ENCODE results near the gene MGAT5. TPM values are rescaled to one million over a fixed set of nuclear protein-coding genes. Genes with fewer than 3 reads are reported as not detected.
A peak's percentile ranks its signal among the peaks of the same experiment; 100 is the strongest.

MGAT5 gene
- polyA plus RNA-seq, 3 donors from 2014 or later: 2.2 to 7.3 (median 4.0) TPM

DNA sequence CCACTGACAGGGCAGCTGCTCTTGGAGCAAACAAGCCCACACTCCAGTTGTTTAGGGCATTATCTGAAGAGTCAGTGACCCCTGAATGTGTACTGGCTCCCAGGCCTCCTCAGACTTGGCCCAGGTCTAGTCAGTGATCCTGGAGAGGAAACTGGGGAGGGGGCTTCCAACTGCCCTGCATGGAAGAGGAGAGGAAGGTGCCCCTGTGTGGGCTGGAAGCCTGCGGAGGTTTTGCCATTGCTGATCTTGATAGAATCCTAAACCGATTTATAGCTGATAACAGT lies 197.4 kb downstream of the MGAT5 start:
- Mint-ChIP-seq H3K4me1 (peaks cover 0 to 1% of the 10 kb centered on the region in 2 donors), H3K27ac (peak overlapping the region in 1 of 6 donors; percentile 31), H3K4me3 (no peak overlapping the region), H3K36me3 (peaks cover 0 to 9% (median 0%) of the 10 kb centered on the region in 3 donors), H3K9me3 (no peaks in the 10 kb centered on the region), H3K27me3 (ENCODE audit: low read depth in 3 of 3) (peaks cover 0 to 2% (median 0%) of the 10 kb centered on the region in 3 donors)
- DNase-seq: no peak

GRCh38 chr2:134452042-134452733 lies 198.3 kb downstream of the MGAT5 start:
- no peaks in the 10 kb centered on the region for H3K9me3 Mint-ChIP-seq
- H3K27ac Mint-ChIP-seq: no peak overlapping the region
- H3K4me1 Mint-ChIP-seq: peaks cover 0 to 1% of the 10 kb centered on the region in 2 donors
- H3K27me3 Mint-ChIP-seq (ENCODE audit: low read depth in 3 of 3): no peaks in the 10 kb centered on the region
- no peak overlapping the region for H3K4me3 Mint-ChIP-seq
- peaks cover 0 to 6% (median 0%) of the 10 kb centered on the region in 3 donors for H3K36me3 Mint-ChIP-seq
- DNase-seq: no peak

DNA sequence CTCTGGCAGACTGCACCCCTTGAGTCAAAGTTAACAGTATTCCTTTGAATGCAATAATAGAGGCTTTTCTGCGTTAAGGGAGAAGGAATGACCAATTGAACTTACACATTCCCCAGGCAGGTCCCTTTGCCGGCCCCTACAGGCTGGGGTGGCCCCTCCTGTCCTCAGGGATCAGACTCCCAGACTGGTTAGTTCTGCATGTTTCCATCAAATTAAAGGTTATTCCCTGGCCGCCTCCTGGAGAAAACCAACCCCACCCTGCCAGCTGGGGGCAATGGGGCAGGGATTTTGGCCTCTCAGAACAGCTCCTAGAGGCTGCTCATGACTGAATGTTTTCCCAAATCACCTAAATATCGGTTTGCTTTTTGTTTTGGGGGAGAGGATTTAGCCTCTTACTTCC lies 199.6 kb downstream of the MGAT5 start:
- peaks cover 0 to 2% (median 0%) of the 10 kb centered on the region in 3 donors for H3K27me3 Mint-ChIP-seq (ENCODE audit: low read depth in 3 of 3)
- peaks cover 0 to 1% of the 10 kb centered on the region in 2 donors for H3K4me1 Mint-ChIP-seq
- no peak overlapping the region for H3K27ac Mint-ChIP-seq
- H3K9me3 Mint-ChIP-seq: no peaks in the 10 kb centered on the region
- DNase-seq: no peak
- H3K36me3 Mint-ChIP-seq: peaks cover 0 to 6% (median 0%) of the 10 kb centered on the region in 3 donors
- no peak overlapping the region for H3K4me3 Mint-ChIP-seq

DNA sequence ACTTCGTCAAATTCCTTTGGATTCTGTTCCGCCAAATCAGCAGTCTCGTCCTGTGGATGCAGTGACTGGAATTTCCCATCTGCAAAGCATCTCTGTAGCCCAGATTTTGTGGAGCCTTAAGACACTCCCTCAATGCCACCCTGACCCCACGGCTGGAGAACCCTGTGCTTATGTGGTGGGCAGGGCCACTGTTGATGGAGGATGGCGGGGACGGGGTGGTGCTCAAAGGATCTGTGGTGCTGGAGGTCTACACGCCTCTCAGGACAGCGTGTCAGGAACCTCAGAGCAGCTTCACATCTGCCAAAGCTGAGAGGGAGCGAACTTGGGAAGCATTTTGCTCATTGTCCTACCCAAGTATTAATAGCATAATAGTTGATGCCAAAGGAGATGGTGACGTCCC lies 200.1 kb downstream of the MGAT5 start:
- Mint-ChIP-seq H3K9me3 (no peaks in the 10 kb centered on the region), H3K4me1 (peaks cover 0 to 1% of the 10 kb centered on the region in 2 donors), H3K4me3 (no peak overlapping the region), H3K27ac (no peak overlapping the region), H3K27me3 (ENCODE audit: low read depth in 3 of 3) (peaks cover 0 to 2% (median 0%) of the 10 kb centered on the region in 3 donors), H3K36me3 (peaks cover 0 to 6% (median 0%) of the 10 kb centered on the region in 3 donors)
- no peak for DNase-seq

DNA sequence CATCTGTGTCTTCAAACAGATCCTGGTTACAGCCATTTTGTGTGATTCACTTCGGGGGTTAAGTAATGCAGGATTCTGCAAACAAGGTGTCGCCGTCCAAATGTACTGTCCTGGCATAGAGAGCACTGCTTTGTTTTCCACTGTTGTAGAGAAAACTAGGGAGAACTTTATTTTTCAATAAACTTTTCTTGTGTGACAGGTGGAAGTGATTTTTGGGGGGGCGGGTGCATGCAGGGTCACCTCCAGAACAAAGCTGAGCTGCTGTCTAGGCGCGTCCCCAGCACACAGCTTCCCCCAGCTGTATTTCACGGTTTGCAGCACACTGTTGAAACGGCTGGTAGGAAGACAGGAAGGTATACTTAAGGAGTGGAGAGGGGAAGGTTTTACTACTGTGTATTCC lies 200.6 kb downstream of the MGAT5 start:
- Mint-ChIP-seq H3K27ac (peak overlapping the region in 1 of 6 donors; percentile 80), H3K9me3 (no peaks in the 10 kb centered on the region), H3K4me1 (peaks cover 0 to 1% of the 10 kb centered on the region in 2 donors), H3K36me3 (peaks cover 0 to 4% (median 0%) of the 10 kb centered on the region in 3 donors), H3K4me3 (no peak overlapping the region), H3K27me3 (ENCODE audit: low read depth in 3 of 3) (peaks cover 0 to 2% (median 0%) of the 10 kb centered on the region in 3 donors)
- no peak for DNase-seq

GRCh38 chr2:134454931-134455330 lies 201.1 kb downstream of the MGAT5 start:
- H3K4me3 Mint-ChIP-seq: no peak overlapping the region
- no peaks in the 10 kb centered on the region for H3K9me3 Mint-ChIP-seq
- H3K27me3 Mint-ChIP-seq (ENCODE audit: low read depth in 3 of 3): peaks cover 0 to 2% (median 0%) of the 10 kb centered on the region in 3 donors
- peaks cover 0 to 1% of the 10 kb centered on the region in 2 donors for H3K4me1 Mint-ChIP-seq
- H3K36me3 Mint-ChIP-seq: peaks cover 0 to 3% (median 0%) of the 10 kb centered on the region in 3 donors
- no peak for DNase-seq
- H3K27ac Mint-ChIP-seq: no peak overlapping the region

DNA sequence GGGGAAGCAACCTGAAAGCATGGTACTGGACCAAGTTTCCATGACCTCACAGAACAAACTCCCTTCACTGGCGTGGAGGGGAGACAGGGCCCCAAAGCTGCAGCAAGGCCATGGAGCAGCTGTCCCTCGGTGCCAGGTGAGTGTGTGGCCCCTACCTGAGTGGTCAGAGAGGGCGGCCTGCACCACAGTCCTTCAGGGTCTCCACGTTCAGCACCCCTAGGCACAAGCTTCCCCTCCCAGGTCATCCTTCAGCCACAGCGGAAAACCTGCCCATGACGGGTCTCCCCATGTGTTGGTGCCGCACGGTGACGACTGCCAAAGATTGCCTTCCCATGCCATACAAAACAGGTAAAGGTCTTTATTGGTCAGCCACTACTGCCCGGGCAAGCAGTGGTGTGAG lies 201.6 kb downstream of the MGAT5 start:
- peaks cover 0 to 3% (median 0%) of the 10 kb centered on the region in 3 donors for H3K36me3 Mint-ChIP-seq
- peaks cover 0 to 2% (median 1%) of the 10 kb centered on the region in 3 donors for H3K27me3 Mint-ChIP-seq (ENCODE audit: low read depth in 3 of 3)
- no peak overlapping the region for H3K4me3 Mint-ChIP-seq
- H3K4me1 Mint-ChIP-seq: peaks cover 0 to 1% of the 10 kb centered on the region in 2 donors
- DNase-seq: no peak
- no peaks in the 10 kb centered on the region for H3K9me3 Mint-ChIP-seq
- no peak overlapping the region for H3K27ac Mint-ChIP-seq

DNA sequence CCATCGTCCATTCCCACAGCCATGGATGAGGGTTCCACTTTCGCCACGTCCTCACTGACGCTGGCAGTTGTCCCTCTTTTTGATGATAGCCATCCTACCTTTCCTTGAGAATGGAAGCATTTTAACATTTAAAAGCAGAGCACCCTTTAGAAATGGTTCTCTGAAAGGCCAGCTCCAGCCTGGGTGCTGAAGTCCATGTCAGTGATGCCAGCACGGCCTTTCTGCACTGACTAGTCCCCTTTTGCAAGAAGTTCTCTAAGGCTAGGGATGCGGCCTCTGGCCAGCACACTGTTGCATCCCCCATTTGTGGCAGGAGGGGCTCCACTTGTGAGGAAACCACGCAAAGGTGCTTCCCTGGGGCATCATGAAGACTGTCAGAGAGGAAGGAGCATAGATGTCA lies 203.5 kb downstream of the MGAT5 start:
- H3K27me3 Mint-ChIP-seq (ENCODE audit: low read depth in 3 of 3): peaks cover under 1 to 4% (median 1%) of the 10 kb centered on the region in 3 donors
- H3K4me3 Mint-ChIP-seq: no peak overlapping the region
- no peak overlapping the region for H3K27ac Mint-ChIP-seq
- DNase-seq: no peak
- peaks cover 0 to 3% (median 0%) of the 10 kb centered on the region in 3 donors for H3K36me3 Mint-ChIP-seq
- no peaks in the 10 kb centered on the region for H3K4me1 Mint-ChIP-seq
- no peaks in the 10 kb centered on the region for H3K9me3 Mint-ChIP-seq

DNA sequence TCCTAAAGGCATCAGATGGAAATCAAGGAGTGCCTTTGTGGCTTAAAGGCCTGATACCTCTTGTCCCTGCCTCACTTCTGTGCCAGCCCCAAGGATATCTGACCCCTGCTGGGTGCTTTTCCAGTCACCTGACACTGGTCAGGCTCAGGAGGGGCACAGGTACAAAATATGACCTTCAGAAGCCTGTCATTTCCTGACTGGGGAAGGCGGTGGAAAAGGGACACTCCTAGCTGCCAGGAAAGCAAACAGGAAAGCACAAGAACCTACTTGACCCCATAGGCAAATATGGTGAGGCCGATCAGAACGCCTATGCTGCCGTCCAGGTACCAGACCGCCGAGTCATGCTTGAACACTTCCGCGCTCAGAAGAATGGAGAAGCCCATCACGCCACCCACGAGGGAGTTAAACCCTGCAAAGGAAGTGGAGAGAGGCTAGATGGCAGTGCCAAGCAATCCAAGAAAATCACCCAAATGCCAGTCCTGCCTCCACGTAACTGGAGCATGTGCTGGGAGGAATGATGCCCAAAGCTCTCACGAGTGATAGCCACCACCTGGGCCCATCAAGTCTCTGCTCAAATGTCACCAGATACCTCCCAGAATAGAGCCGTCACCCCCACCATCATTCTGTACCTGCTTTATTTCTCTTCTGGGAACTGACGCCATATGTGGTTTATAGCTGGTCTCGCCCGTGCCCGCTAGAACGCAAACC lies 204.0 kb downstream of the MGAT5 start:
- no peak overlapping the region for H3K27ac Mint-ChIP-seq
- no peaks in the 10 kb centered on the region for H3K9me3 Mint-ChIP-seq
- H3K27me3 Mint-ChIP-seq (ENCODE audit: low read depth in 3 of 3): peaks cover 1 to 4% (median 1%) of the 10 kb centered on the region in 3 donors
- H3K36me3 Mint-ChIP-seq: peaks cover 0 to 3% (median 0%) of the 10 kb centered on the region in 3 donors
- H3K4me3 Mint-ChIP-seq: no peak overlapping the region
- H3K4me1 Mint-ChIP-seq: no peaks in the 10 kb centered on the region
- no peak for DNase-seq

DNA sequence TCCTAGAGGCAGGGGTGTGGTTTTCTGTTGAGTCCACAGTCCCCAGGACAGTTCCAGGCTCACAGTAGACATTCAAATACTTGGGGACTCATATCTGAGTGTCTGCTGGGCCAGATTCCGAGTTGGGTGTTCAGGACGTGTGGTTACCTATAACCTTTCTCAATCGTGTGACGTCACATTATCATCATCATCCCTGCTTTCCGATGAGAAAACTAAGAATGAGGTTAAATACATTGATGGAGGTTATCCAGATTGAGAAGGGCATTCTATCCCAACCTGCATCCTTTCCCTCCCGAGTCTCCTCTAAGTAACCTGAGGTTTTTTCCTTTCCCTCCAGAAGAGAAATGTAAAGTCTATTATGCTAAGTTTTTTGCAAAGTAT lies 204.6 kb downstream of the MGAT5 start:
- H3K27ac Mint-ChIP-seq: no peak overlapping the region
- H3K9me3 Mint-ChIP-seq: no peaks in the 10 kb centered on the region
- H3K36me3 Mint-ChIP-seq: peaks cover 0 to 3% (median 0%) of the 10 kb centered on the region in 3 donors
- H3K27me3 Mint-ChIP-seq (ENCODE audit: low read depth in 3 of 3): peaks cover 1 to 4% (median 1%) of the 10 kb centered on the region in 3 donors
- H3K4me3 Mint-ChIP-seq: no peak overlapping the region
- no peak for DNase-seq
- H3K4me1 Mint-ChIP-seq: no peaks in the 10 kb centered on the region

GRCh38 chr2:134458950-134459349 lies 205.1 kb downstream of the MGAT5 start:
- H3K4me1 Mint-ChIP-seq: no peaks in the 10 kb centered on the region
- no peak for DNase-seq
- no peak overlapping the region for H3K27ac Mint-ChIP-seq
- no peaks in the 10 kb centered on the region for H3K9me3 Mint-ChIP-seq
- peaks cover 0 to 3% (median 0%) of the 10 kb centered on the region in 3 donors for H3K36me3 Mint-ChIP-seq
- peaks cover 1 to 4% (median 1%) of the 10 kb centered on the region in 3 donors for H3K27me3 Mint-ChIP-seq (ENCODE audit: low read depth in 3 of 3)
- H3K4me3 Mint-ChIP-seq: no peak overlapping the region

- no peaks in the 10 kb centered on the region for H3K9me3 Mint-ChIP-seq
- H3K27me3 Mint-ChIP-seq (ENCODE audit: low read depth in 3 of 3): peaks cover 1 to 4% (median 1%) of the 10 kb centered on the region in 3 donors
- peak overlapping the region in 1 of 6 donors; percentile 19 for H3K27ac Mint-ChIP-seq
- no peaks in the 10 kb centered on the region for H3K4me1 Mint-ChIP-seq
- no peak for DNase-seq
- no peak overlapping the region for H3K4me3 Mint-ChIP-seq
- peaks cover 0 to 3% (median 0%) of the 10 kb centered on the region in 3 donors for H3K36me3 Mint-ChIP-seq
These were observed 206.0 kb downstream of the MGAT5 start for GRCh38 chr2:134459706-134460406.

DNA sequence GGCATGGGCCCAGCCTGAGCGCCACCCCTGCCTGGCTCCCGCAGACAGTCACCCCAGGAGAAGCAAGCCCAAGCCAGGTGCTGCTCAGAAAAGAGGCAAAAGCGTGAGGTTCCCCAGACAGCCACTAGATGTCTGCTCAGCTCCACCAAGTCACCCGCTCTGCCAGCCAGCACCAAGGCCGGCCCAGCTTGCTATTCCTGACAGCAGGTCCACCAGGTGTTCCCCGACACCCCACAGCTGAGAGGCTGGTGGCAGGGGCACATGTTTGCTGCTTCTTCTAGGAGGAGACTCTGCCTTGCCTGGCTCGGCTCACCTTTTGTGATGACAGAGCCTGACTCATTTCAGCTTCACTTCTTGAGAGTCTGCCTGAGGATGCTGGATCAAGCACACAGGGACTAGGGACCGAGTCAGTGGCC lies 206.7 kb downstream of the MGAT5 start:
- H3K9me3 Mint-ChIP-seq: no peaks in the 10 kb centered on the region
- H3K36me3 Mint-ChIP-seq: peaks cover 0 to 3% (median 0%) of the 10 kb centered on the region in 3 donors
- H3K27me3 Mint-ChIP-seq (ENCODE audit: low read depth in 3 of 3): peaks cover 1 to 4% (median 1%) of the 10 kb centered on the region in 3 donors
- H3K27ac Mint-ChIP-seq: no peak overlapping the region
- H3K4me3 Mint-ChIP-seq: no peak overlapping the region
- H3K4me1 Mint-ChIP-seq: no peaks in the 10 kb centered on the region
- DNase-seq: peak in 2 of 3 donors; percentile 16 to 24

DNA sequence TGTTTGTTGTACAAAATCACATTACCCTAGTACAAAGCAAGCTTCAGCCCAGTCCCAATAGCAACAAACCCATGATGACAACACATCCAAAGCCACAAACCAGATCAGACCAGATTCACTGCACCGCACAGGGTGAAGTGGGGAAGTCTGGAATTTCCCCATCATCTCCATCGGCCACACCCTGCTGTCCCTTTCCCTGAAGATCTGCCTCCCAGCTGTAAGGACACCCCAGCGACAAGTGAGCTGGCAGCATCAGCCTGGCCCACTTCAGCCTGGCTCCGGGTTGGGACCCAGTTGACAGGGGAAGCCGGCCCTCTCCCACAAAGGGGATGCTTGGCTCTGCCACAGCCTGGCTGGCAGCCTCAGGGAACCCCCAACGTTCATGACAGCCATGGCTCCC lies 207.6 kb downstream of the MGAT5 start:
- H3K4me3 Mint-ChIP-seq: no peak overlapping the region
- H3K27me3 Mint-ChIP-seq (ENCODE audit: low read depth in 3 of 3): peaks cover 1 to 4% (median 1%) of the 10 kb centered on the region in 3 donors
- no peaks in the 10 kb centered on the region for H3K9me3 Mint-ChIP-seq
- H3K27ac Mint-ChIP-seq: peak overlapping the region in 1 of 6 donors; percentile 30
- DNase-seq: no peak
- no peaks in the 10 kb centered on the region for H3K4me1 Mint-ChIP-seq
- no peaks in the 10 kb centered on the region for H3K36me3 Mint-ChIP-seq

Measured in immature natural killer cell (primary cell).